Spleen (tissue), 7 donors: Measurements from ENCODE around the gene MAST4.

ENCODE experiments used
- POLR2AphosphoS5 ChIP-seq, 3 donors: sonication (generic); formaldehyde crosslinking; IDR thresholded peaks; one replicate each; pipeline ENCODE4 v1.5.1; 2017; ENCODE audit warnings: antibody characterized with exemption in 3 of 3
- TF ChIP-seq, protein P1 (sequence below), 11 experiments: fragments of 200-600 bp in 7 of 11; fragments of 450-650 bp in 4 of 11; sonication (generic) in 4 of 11; IDR thresholded peaks in 8 of 11; conservative IDR thresholded peaks in 3 of 11; 1 replicate in 7 of 11; 2 replicates in 4 of 11; pipeline versions ENCODE4 v1.4.0 to v1.8.0; 2016 to 2021; ENCODE audit warnings: antibody characterized with exemption in 11 of 11, inconsistent platforms in 4 of 11, mild to moderate bottlenecking in 1 of 11
- donor health status: DM: no; HTN: no; CAD: no; lungs with moderate emphysema.
- donor health status: DM: no; HTN: no; CAD: no.
- donor health status: DM: no; HTN: no; CAD: no.

- TF ChIP-seq, protein P1, sequence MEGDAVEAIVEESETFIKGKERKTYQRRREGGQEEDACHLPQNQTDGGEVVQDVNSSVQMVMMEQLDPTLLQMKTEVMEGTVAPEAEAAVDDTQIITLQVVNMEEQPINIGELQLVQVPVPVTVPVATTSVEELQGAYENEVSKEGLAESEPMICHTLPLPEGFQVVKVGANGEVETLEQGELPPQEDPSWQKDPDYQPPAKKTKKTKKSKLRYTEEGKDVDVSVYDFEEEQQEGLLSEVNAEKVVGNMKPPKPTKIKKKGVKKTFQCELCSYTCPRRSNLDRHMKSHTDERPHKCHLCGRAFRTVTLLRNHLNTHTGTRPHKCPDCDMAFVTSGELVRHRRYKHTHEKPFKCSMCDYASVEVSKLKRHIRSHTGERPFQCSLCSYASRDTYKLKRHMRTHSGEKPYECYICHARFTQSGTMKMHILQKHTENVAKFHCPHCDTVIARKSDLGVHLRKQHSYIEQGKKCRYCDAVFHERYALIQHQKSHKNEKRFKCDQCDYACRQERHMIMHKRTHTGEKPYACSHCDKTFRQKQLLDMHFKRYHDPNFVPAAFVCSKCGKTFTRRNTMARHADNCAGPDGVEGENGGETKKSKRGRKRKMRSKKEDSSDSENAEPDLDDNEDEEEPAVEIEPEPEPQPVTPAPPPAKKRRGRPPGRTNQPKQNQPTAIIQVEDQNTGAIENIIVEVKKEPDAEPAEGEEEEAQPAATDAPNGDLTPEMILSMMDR (IDR thresholded peaks at IDR 0.05 in 8 of 11, conservative IDR thresholded peaks at IDR 0.05 in 3 of 11), result no peak
- no peak for TF ChIP-seq POLR2AphosphoS5 (IDR thresholded peaks at IDR 0.05)
These were observed 551.6 kb downstream of the MAST4 start for GRCh38 chr5:67147760-67148159.
